Suppressor macrophage treated with lipopolysaccharide for 4 hours (primary cell): ENCODE measurements around the gene KCNJ15.
A peak's percentile ranks its signal among the peaks of the same experiment; 100 is the strongest.

Source experiments
- DNase-seq: peaks from one replicate; pipeline ENCODE4 v3.0.0-alpha.2; 2020

KCNJ15 gene

GRCh38 chr21:38329162-38329561 is 72.4 kb downstream of the KCNJ15 start:
- no peak for DNase-seq

- DNase-seq: no peak
These were observed 73.9 kb downstream of the KCNJ15 start for GRCh38 chr21:38330666-38331065.

- peak; percentile 13 for DNase-seq
These were observed 76.8 kb downstream of the KCNJ15 start for GRCh38 chr21:38333301-38334272.

- no peak for DNase-seq
These were observed 78.1 kb downstream of the KCNJ15 start for GRCh38 chr21:38334866-38335265.

- DNase-seq: no peak
These were observed 81.0 kb downstream of the KCNJ15 start for GRCh38 chr21:38337793-38338192.

- no peak for DNase-seq
These were observed 83.3 kb downstream of the KCNJ15 start for GRCh38 chr21:38340131-38340530.

GRCh38 chr21:38341546-38342012 is 84.8 kb downstream of the KCNJ15 start:
- no peak for DNase-seq

- no peak for DNase-seq
These were observed 85.9 kb downstream of the KCNJ15 start for GRCh38 chr21:38342739-38343138.

GRCh38 chr21:38343691-38344090 is 86.9 kb downstream of the KCNJ15 start:
- DNase-seq: no peak

GRCh38 chr21:38346286-38346685 is 89.5 kb downstream of the KCNJ15 start:
- DNase-seq: no peak

GRCh38 chr21:38349111-38349746 is 92.4 kb downstream of the KCNJ15 start:
- DNase-seq: no peak

GRCh38 chr21:38349977-38350376 is 93.2 kb downstream of the KCNJ15 start:
- DNase-seq: no peak

GRCh38 chr21:38350684-38351083 is 93.9 kb downstream of the KCNJ15 start:
- peak; percentile 23 for DNase-seq

GRCh38 chr21:38351176-38351959 is 94.6 kb downstream of the KCNJ15 start:
- DNase-seq: no peak

GRCh38 chr21:38351961-38352521 is 95.2 kb downstream of the KCNJ15 start:
- DNase-seq: peak; percentile 61

- DNase-seq: peak; percentile 82
These were observed 95.9 kb downstream of the KCNJ15 start for GRCh38 chr21:38352536-38353219.

- no peak for DNase-seq
These were observed 97.4 kb downstream of the KCNJ15 start for GRCh38 chr21:38354231-38354630.

GRCh38 chr21:38354746-38355145 is 98.0 kb downstream of the KCNJ15 start:
- no peak for DNase-seq

- DNase-seq: no peak
These were observed 98.6 kb downstream of the KCNJ15 start for GRCh38 chr21:38355353-38355752.

GRCh38 chr21:38355992-38356781 is 99.4 kb downstream of the KCNJ15 start:
- DNase-seq: peak; percentile 87
